Fibroblast of lung (primary cell): ENCODE measurements around the gene ERAP2. TPM values are rescaled to one million over a fixed set of nuclear protein-coding genes. Genes with fewer than 3 reads are reported as not detected.

Source experiments
- DNase-seq, 2 donors: peaks; one replicate each; pipeline versions ENCODE4 v3.0.0 to v3.0.0-alpha.2; 2010; ENCODE audit warnings: low read depth in 2 of 2
- H2AFZ ChIP-seq: 2 replicates; pipeline ENCODE4 v1.5.1; 2012; ENCODE audit warnings: low read length, control low read depth, inconsistent platforms
- H3K27ac ChIP-seq: 2 replicates; pipeline ENCODE4 v1.5.1; 2011; ENCODE audit warnings: low read length, control low read depth; ENCODE audit not compliant: insufficient read depth
- H3K27me3 ChIP-seq: 2 replicates; pipeline ENCODE4 v1.5.1; 2011; ENCODE audit warnings: mild to moderate bottlenecking, low read length; ENCODE audit not compliant: control insufficient read depth, insufficient read depth
- H3K36me3 ChIP-seq: 2 replicates; pipeline ENCODE4 v1.5.1; 2011; ENCODE audit warnings: low read length; ENCODE audit not compliant: control insufficient read depth, insufficient read depth
- H3K4me1 ChIP-seq: 2 replicates; pipeline ENCODE4 v1.5.1; 2011; ENCODE audit warnings: low read length; ENCODE audit not compliant: control insufficient read depth, insufficient read depth; ENCODE audit errors: extremely low read depth
- H3K4me2 ChIP-seq: 2 replicates; pipeline ENCODE4 v1.5.1; 2011; ENCODE audit warnings: low read length, control low read depth; ENCODE audit not compliant: insufficient read depth; ENCODE audit errors: extremely low read depth
- H3K4me3 ChIP-seq, 4 experiments: fragments of 200-600 bp in 1 of 4; sonication (generic) in 1 of 4; replicated peaks in 1 of 4; 2 replicates each; pipeline ENCODE4 v1.5.1; 2011 to 2016; ENCODE audit warnings: low read length in 4 of 4, low read depth in 3 of 4, mild to moderate bottlenecking in 3 of 4, control low read depth in 2 of 4, inconsistent platforms in 1 of 4, mixed read lengths in 1 of 4; ENCODE audit not compliant: insufficient read depth in 1 of 4; ENCODE audit errors: control extremely low read depth in 1 of 4
- H3K79me2 ChIP-seq: 2 replicates; pipeline ENCODE4 v1.5.1; 2012; ENCODE audit warnings: mild to moderate bottlenecking, low read length, inconsistent platforms; ENCODE audit not compliant: control insufficient read depth, insufficient read depth
- H3K9ac ChIP-seq: 2 replicates; pipeline ENCODE4 v1.5.1; 2011; ENCODE audit warnings: mild to moderate bottlenecking, low read length, control low read depth; ENCODE audit not compliant: insufficient read depth
- H3K9me3 ChIP-seq: 2 replicates; pipeline ENCODE4 v1.5.1; 2012; ENCODE audit warnings: low read depth, low read length; ENCODE audit not compliant: control insufficient read depth, insufficient read depth
- H4K20me1 ChIP-seq: 2 replicates; pipeline ENCODE4 v1.5.1; 2011; ENCODE audit warnings: low read length; ENCODE audit not compliant: control insufficient read depth, insufficient read depth; ENCODE audit errors: extremely low read depth
- CTCF ChIP-seq, 2 donors: IDR thresholded peaks in 1 of 2; conservative IDR thresholded peaks in 1 of 2; 1 replicate in 1 of 2; 2 replicates in 1 of 2; pipeline ENCODE4 v1.5.1; 2011 to 2012; ENCODE audit warnings: low read length in 2 of 2, control low read depth in 1 of 2, inconsistent platforms in 1 of 2, low read depth in 1 of 2, mild to moderate bottlenecking in 1 of 2
- EZH2 ChIP-seq: IDR thresholded peaks from 2 replicates; pipeline ENCODE4 v1.5.1; 2012; ENCODE audit warnings: low read length, control low read depth, mild to moderate bottlenecking; ENCODE audit errors: missing control alignments
- polyA plus RNA-seq, 2 donors: library from polyadenylated mRNA; depleted of rRNA in 1 of 2; stranded (reverse) in 1 of 2; unstranded in 1 of 2; fragments of >200 nt; gene quantifications; 2 replicates each; pipeline ENCODE4 v1.2.1, GENCODE V29; 2011 to 2012; ENCODE audit warnings: missing spikeins in 1 of 2
- total RNA-seq: library from RNA; depleted of rRNA; stranded (reverse); fragments of >200 nt; gene quantifications from 2 replicates; pipeline ENCODE4 v1.2.1, GENCODE V29; 2014

ERAP2 gene
- total and polyA plus RNA-seq, 2 donors (not counting 1 experiment from before 2014, with no cell fraction given): 70.9 to 180 TPM

GRCh38 chr5:96835791-96836191, 40.5 kb upstream of the ERAP2 start:
- Histone ChIP-seq H4K20me1 (no peaks in the 10 kb centered on the region), H3K9me3 (no peaks in the 10 kb centered on the region), H3K27me3 (no peaks in the 10 kb centered on the region), H3K4me2 (no peak overlapping the region), H2AFZ (no peak overlapping the region), H3K27ac (no peak overlapping the region), H3K4me3 (no peak overlapping the region), H3K79me2 (no peaks in the 10 kb centered on the region), H3K9ac (no peak overlapping the region), H3K4me1 (no peaks in the 10 kb centered on the region), H3K36me3 (no peaks in the 10 kb centered on the region)
- TF ChIP-seq EZH2: no peak
- no peak for TF ChIP-seq CTCF (conservative IDR thresholded peaks at IDR 0.05 in 1 of 2, IDR thresholded peaks at IDR 0.05 in 1 of 2; ENCODE audit: low read depth in 1 of 2, low read length in 2 of 2)
- no peak for DNase-seq

GRCh38 chr5:96836817-96837216, 39.5 kb upstream of the ERAP2 start:
- H3K79me2 ChIP-seq: no peaks in the 10 kb centered on the region
- H3K9me3 ChIP-seq: no peaks in the 10 kb centered on the region
- H3K36me3 ChIP-seq: no peaks in the 10 kb centered on the region
- DNase-seq: no peak
- H3K27me3 ChIP-seq: no peaks in the 10 kb centered on the region
- H3K4me3 ChIP-seq: no peak overlapping the region
- no peak overlapping the region for H3K9ac ChIP-seq
- no peak overlapping the region for H3K27ac ChIP-seq
- TF ChIP-seq EZH2 (no peak), CTCF (conservative IDR thresholded peaks at IDR 0.05 in 1 of 2, IDR thresholded peaks at IDR 0.05 in 1 of 2; ENCODE audit: low read depth in 1 of 2, low read length in 2 of 2) (no peak)
- no peaks in the 10 kb centered on the region for H4K20me1 ChIP-seq
- H2AFZ ChIP-seq: no peak overlapping the region
- H3K4me2 ChIP-seq: no peak overlapping the region
- H3K4me1 ChIP-seq: no peaks in the 10 kb centered on the region

GRCh38 chr5:96837303-96837702, 39.0 kb upstream of the ERAP2 start:
- no peak overlapping the region for H3K4me3 ChIP-seq
- H3K27ac ChIP-seq: no peak overlapping the region
- H4K20me1 ChIP-seq: no peaks in the 10 kb centered on the region
- H2AFZ ChIP-seq: no peak overlapping the region
- H3K4me2 ChIP-seq: no peak overlapping the region
- no peaks in the 10 kb centered on the region for H3K36me3 ChIP-seq
- no peak for DNase-seq
- no peaks in the 10 kb centered on the region for H3K27me3 ChIP-seq
- H3K9me3 ChIP-seq: no peaks in the 10 kb centered on the region
- H3K9ac ChIP-seq: no peak overlapping the region
- H3K4me1 ChIP-seq: no peaks in the 10 kb centered on the region
- no peak for TF ChIP-seq EZH2
- TF ChIP-seq CTCF (conservative IDR thresholded peaks at IDR 0.05 in 1 of 2, IDR thresholded peaks at IDR 0.05 in 1 of 2; ENCODE audit: low read depth in 1 of 2, low read length in 2 of 2): no peak
- no peaks in the 10 kb centered on the region for H3K79me2 ChIP-seq
